AG09309 (cell line): Measurements from ENCODE around the gene C4B.
"Not testable (repeated sequence)": the region's sequence is repeated elsewhere in the genome, so short reads cannot be mapped to it uniquely, and the experiment has no call there.

Experiments
- DNase-seq: peaks from one replicate; pipeline ENCODE4 v3.0.0-alpha.2; 2010; ENCODE audit warnings: low read depth
- H3K4me3 ChIP-seq: 2 replicates; pipeline ENCODE4 v1.5.1; 2011; ENCODE audit warnings: mild to moderate bottlenecking, low read depth, low read length, moderate library complexity; ENCODE audit not compliant: control insufficient read depth
- TF ChIP-seq, protein P1 (sequence below): IDR thresholded peaks from 2 replicates; pipeline ENCODE4 v1.5.1; 2011; ENCODE audit warnings: mild to moderate bottlenecking, low read depth, low read length, inconsistent platforms; ENCODE audit not compliant: insufficient read depth, control insufficient read depth; ENCODE audit errors: missing control alignments

Gene C4B

DNA sequence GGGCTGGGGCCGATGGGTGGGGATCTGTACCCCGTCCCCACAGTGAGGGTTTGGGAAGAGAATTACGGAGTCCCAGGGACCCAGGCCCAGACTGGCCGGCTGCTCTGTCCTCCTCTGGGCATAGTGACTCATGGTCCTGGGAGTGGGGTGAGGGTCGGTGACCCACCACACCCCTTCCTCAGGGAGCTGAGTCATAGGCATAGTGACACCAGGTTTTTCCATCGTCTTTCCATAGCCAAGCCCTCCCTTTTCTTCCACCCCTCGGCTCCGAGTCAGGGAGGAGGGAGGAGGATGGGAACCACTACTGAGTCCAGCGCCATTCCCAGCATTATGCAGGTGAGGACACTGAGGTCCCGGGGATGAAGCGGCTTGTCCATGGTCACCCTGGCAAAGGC lies 32.5 kb downstream of the C4B start:
- DNase-seq = no peak
- no peak overlapping the region for H3K4me3 ChIP-seq

DNA sequence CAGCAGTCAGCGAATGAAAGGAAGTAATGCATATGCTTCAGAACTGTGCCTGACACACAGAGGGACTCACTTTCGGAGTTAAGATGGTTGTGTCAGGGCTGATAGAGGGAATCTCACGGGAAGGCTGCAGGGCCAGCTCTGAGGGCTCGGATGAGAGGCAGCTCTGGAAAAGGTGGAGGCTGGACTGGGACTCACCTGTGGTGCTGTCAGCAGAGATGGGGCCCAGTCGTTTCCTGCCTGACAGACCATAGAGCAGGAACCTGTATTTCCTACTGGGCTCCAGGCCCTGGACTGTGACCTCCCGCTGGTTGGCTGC lies 32.9 kb downstream of the C4B start:
- DNase-seq = no peak
- TF ChIP-seq, protein P1, sequence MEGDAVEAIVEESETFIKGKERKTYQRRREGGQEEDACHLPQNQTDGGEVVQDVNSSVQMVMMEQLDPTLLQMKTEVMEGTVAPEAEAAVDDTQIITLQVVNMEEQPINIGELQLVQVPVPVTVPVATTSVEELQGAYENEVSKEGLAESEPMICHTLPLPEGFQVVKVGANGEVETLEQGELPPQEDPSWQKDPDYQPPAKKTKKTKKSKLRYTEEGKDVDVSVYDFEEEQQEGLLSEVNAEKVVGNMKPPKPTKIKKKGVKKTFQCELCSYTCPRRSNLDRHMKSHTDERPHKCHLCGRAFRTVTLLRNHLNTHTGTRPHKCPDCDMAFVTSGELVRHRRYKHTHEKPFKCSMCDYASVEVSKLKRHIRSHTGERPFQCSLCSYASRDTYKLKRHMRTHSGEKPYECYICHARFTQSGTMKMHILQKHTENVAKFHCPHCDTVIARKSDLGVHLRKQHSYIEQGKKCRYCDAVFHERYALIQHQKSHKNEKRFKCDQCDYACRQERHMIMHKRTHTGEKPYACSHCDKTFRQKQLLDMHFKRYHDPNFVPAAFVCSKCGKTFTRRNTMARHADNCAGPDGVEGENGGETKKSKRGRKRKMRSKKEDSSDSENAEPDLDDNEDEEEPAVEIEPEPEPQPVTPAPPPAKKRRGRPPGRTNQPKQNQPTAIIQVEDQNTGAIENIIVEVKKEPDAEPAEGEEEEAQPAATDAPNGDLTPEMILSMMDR = no peak
- no peak overlapping the region for H3K4me3 ChIP-seq

More for the DNA sequence above, 32.5 kb downstream of the C4B start:
- TF ChIP-seq, protein P1 = no peak

DNA sequence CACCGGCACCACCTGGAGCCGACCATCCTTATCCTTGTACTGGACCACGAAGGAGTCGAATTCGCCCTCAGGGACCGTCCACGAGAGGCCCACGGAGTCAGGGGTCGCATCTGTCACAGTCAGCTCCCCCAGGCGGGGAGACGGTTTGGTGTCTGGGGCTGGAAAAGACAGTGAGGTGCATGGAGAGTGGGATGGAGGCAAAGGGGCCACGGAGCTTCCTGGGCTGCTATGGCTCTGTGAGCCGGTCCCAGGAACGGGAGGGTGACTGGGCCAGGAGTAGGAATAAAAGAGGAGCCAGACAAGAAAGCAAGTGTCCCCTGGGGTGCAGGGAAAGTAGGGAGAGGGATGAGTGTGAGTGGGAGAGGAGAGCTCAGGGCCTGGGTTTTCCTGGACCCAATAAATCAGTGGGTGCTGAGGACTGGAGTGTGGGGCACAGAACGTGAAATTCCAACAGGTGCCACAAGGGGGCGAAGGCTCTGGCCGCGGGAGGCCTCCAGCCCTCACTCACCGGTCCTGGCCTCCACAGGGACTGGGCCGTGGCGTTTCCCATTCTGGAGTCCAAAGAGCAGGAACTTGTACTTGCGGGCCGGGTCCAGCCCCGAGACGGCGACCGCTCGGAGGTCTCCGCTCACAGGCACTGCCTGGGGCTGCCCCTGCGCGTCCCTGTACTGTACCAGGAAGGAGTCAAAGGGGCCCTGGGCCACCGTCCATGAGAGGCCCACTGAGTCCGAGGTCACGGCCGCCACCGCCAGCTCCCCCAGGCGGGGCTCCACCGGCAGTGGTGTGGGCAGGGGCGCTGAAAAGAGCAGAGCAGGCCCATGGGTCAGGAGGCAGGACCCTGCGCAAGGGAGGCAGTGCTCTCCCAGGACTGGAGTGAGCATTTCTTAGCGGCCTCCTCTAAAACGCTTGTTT lies 33.5 kb downstream of the C4B start:
- DNase-seq = no peak
- TF ChIP-seq, protein P1 = peak; percentile 87
- no peak overlapping the region for H3K4me3 ChIP-seq

DNA sequence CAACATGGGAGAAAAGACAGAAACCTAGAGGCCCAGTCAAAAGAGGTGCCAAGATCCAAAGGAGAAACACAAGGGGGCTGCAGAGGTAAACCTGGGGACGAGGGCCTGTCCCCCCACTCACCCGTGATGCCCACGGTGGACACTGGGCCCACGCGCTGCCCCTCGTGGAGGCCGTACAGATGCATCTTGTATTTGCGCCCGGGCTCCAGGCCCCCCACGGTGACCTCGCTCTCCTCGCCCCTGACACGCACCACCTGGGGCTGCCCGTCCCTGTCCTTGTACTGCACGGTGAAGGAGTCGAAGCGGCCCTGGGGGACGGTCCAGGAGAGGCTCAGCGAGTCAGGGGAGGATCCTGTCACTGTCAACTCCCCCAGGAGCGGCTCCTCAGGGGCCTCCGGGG lies 34.6 kb downstream of the C4B start:
- not testable (repeated sequence) for H3K4me3 ChIP-seq, DNase-seq

DNA sequence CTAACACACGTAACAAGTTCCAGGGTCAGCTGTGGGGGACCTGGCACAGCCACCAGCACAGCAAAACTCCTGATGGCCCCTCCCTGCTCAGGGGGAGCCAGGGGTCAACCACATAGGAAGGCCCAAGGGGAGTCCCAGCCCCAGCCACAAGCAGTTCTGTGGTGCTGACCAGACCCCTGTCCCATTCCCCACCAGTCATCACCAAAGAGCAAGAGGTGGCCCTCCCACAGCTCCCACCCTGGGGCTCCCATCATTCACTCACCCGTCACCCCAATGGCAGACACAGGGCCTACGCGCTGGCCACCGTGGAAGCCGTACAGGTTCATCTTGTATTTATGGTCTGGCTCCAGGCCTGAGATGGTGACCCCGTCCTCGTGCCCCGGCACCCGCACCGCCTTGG lies 35.1 kb downstream of the C4B start:
- not testable (repeated sequence) for H3K4me3 ChIP-seq, DNase-seq

DNA sequence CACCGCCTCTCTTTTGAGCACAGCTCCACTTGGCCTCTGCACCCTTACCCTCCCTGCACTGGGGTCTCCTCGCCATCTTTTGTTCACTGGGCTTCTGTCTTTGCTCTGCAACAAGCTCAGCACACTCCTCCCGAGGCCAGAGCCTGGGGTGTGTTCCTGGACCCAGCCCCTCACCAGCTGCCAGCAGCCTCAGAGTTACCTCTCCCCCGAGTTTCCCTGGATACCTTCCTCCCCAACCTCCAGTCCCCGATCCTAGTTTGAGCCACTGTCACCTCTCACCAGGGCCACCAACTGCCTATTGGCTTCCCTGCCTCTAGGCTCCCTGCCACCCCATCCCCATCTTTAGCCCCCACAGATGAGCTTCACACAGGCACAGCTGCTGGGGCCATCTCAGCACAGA lies 36.0 kb downstream of the C4B start:
- TF ChIP-seq, protein P1 = no peak
- DNase-seq = no peak
- H3K4me3 ChIP-seq = no peak overlapping the region

DNA sequence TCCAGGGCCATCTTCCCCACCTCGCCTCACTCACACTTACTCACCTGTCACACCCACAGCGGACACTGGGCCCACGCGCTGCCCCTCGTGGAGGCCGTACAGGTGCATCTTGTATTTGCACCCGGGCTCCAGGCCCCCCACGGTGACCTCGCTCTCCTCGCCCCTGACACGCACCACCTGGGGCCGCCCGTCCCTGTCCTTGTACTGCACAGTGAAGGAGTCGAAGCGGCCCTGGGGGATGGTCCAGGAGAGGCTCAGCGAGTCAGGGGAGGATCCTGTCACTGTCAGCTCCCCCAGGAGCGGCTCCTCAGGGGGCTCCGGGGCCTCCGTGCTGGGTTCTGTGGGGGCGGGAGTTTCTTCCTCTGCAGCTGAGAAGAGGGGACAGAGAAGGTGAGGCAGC lies 38.0 kb downstream of the C4B start:
- H3K4me3 ChIP-seq = not testable (repeated sequence)

DNA sequence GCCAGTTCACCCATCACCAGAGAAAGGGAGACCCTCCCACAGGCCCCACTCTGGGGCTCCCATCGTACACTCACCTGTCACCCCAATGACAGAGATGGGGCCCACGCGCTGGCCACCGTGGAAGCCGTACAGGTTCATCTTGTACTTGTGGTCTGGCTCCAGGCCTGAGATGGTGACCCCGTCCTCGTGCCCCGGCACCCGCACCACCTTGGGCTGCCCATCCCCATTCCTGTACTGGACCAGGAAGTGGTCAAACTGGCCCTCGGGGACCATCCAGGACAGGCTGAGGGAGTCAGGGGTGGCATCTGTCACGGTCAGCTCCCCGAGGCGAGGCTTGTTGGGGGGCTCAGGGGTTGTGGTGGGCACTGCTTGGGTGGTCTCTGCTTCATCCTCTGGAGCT lies 38.7 kb downstream of the C4B start:
- H3K4me3 ChIP-seq, DNase-seq: not testable (repeated sequence)

More for the DNA sequence above, 38.0 kb downstream of the C4B start:
- DNase-seq = not testable (repeated sequence)

DNA sequence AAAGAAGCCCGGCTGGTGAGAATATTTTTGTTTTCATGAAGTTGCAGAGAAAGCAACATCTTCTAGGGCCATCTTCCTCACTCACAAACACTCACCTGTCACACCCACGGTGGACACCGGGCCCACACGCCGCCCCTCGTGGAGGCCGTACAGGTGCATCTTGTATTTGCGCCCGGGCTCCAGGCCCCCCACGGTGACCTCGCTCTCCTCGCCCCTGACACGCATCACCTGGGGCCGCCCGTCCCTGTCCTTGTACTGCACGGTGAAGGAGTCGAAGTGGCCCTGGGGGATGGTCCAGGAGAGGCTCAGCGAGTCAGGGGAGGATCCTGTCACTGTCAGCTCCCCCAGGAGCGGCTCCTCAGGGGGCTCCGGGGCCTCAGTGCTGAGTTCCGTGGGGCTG lies 41.2 kb downstream of the C4B start:
- H3K4me3 ChIP-seq = not testable (repeated sequence)

More for the DNA sequence above, 41.2 kb downstream of the C4B start:
- DNase-seq = not testable (repeated sequence)
